GM10248 (cell line): ENCODE results near the gene ATAD1.

Experiments
- CTCF ChIA-PET: fragments of 300-600 bp; sonication (Branson Sonifier 250); formaldehyde crosslinking; extraction: SDS; loops from one replicate; lab custom pipeline; 2021; ENCODE audit warnings: antibody characterized with exemption; lab: Yijun Ruan, JAX
- POLR2A ChIA-PET: fragments of 350-650 bp; sonication (Branson Sonifier 250); formaldehyde crosslinking; extraction: SDS; loops from one replicate; lab custom pipeline; 2020; ENCODE audit warnings: antibody characterized with exemption; lab: Yijun Ruan, JAX
- DNase-seq: peaks from one replicate; pipeline ENCODE4 v3.0.0; 2012; ENCODE audit errors: extremely low spot score
- TF ChIP-seq, protein P1 (sequence below): IDR thresholded peaks from 2 replicates; pipeline ENCODE4 v1.5.1; 2012; ENCODE audit warnings: mild to moderate bottlenecking, low read depth; ENCODE audit errors: extremely low read depth, missing control alignments, control extremely low read depth

ATAD1 gene

DNA sequence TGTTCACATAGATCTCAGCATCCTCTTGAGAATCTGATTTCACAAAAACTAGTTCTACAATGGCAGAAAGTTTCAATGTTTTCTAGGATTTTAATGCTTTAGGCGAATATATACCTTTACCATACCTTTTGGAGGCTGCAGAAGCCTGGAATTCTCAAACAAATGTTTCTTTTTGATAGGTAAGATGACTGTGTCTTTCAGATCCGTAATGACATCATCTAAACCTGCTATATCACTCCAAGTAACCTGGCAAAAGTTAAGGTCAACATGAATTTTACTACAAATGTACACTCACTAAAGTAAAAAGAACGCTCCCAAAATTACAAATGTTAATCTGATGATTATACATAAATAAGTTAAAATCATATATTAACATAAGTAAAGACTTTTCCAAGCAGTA, 27.8 kb downstream of the ATAD1 start:
- ChIA-PET CTCF (interaction anchor here (2.1 kb wide), 1 partner anchor 17 kb away, joined by 5 read pairs; no protein-coding TSS in a partner anchor), POLR2A (no interaction called here)
- TF ChIP-seq, protein P1, sequence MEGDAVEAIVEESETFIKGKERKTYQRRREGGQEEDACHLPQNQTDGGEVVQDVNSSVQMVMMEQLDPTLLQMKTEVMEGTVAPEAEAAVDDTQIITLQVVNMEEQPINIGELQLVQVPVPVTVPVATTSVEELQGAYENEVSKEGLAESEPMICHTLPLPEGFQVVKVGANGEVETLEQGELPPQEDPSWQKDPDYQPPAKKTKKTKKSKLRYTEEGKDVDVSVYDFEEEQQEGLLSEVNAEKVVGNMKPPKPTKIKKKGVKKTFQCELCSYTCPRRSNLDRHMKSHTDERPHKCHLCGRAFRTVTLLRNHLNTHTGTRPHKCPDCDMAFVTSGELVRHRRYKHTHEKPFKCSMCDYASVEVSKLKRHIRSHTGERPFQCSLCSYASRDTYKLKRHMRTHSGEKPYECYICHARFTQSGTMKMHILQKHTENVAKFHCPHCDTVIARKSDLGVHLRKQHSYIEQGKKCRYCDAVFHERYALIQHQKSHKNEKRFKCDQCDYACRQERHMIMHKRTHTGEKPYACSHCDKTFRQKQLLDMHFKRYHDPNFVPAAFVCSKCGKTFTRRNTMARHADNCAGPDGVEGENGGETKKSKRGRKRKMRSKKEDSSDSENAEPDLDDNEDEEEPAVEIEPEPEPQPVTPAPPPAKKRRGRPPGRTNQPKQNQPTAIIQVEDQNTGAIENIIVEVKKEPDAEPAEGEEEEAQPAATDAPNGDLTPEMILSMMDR = no peak
- DNase-seq = no peak

DNA sequence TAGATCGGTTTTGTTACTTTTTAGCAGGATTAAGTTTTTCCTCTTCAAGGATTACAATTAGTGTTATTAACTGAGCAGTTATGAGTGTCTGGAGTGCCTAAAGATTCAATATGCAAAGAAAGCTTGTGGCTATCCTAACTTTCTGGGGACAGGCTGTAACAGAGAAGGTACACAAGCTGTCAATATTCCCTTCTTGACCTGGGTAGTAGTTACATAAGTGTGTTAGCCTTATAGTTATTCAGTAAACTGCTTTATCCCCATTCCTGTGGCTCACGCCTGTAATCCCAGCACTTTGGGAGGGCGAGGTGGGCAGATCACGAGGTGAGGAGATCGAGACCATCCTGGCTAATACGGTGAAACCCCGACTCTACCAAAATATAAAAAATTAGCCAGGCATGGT, 31.6 kb downstream of the ATAD1 start:
- TF ChIP-seq, protein P1 = no peak
- POLR2A ChIA-PET = no interaction called here
- DNase-seq = no peak
- CTCF ChIA-PET = interaction anchor here (0.6 to 1.9 kb wide), 3 partner anchors 10 to 129 kb away, joined by 3 to 6 read pairs (median 6); no protein-coding TSS in a partner anchor

DNA sequence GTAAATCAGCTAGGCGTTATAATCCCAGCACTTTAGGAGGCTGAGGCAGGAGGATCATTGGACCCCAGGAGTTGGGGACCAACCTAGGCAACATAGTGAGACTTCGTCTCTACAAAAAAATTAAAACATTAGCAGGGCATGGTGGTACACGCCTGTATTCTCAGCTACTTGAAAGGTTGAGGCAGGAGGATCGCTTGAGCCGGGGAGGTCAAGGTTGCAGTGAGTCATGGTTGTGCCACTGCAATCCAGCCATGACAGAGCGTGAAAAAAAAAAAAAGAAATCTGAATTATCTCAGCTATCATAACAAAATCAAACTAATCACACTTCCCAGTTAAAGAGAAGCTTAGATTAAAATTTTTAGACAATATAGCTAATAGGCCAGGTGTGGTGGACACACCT, 35.3 kb downstream of the ATAD1 start:
- CTCF ChIA-PET = interaction anchor here (1.0 to 1.9 kb wide), 5 partner anchors 10 to 46 kb away, joined by 3 to 7 read pairs (median 5); no protein-coding TSS in a partner anchor
- TF ChIP-seq, protein P1 = no peak
- POLR2A ChIA-PET = no interaction called here
- no peak for DNase-seq

DNA sequence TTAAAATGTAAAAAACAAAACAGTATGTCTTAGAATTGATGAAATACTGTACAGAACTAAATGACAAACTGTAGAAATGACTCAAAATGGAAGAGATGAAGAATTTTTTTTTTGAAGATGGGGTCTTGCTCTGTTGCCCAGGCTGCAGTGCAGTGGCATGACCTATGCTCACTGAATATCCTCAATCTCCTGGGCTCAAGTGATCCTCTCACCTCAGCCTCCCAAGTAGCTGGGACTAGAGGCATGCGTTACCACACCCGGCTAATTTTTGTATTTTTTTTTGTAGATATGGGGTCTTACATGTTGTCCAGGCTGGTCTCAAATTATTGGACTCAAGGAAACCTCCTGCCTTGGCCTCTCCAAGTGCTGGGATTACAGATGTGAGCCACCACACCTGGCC, 36.5 kb downstream of the ATAD1 start:
- CTCF ChIA-PET = no interaction called here
- no peak for DNase-seq

DNA sequence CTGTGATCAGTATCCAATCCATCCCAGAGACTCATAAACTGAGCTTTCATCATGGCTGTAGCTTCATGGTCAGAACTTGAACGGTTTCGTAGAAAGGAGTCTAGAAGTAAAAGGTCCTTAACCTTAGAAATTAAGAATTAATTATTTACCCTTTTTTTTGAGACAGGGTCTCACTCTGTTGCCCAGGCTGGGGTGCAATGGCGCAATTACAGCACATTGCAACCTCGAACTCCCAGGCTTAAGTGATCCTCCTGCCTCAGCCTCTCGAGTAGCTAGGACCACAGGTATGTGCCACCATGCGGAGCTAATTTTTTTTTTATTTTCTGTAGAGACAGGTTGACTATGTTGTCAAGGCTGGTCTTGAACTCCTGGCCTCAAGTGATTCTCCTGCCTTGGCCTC, 41.7 kb downstream of the ATAD1 start:
- CTCF ChIA-PET = interaction anchor here (1.4 to 1.5 kb wide), 2 partner anchors 10 to 19 kb away, joined by 3 to 6 read pairs; no protein-coding TSS in a partner anchor
- TF ChIP-seq, protein P1 = no peak
- POLR2A ChIA-PET = no interaction called here
- no peak for DNase-seq

More for the DNA sequence above, 36.5 kb downstream of the ATAD1 start:
- POLR2A ChIA-PET = no interaction called here
- TF ChIP-seq, protein P1 = no peak

DNA sequence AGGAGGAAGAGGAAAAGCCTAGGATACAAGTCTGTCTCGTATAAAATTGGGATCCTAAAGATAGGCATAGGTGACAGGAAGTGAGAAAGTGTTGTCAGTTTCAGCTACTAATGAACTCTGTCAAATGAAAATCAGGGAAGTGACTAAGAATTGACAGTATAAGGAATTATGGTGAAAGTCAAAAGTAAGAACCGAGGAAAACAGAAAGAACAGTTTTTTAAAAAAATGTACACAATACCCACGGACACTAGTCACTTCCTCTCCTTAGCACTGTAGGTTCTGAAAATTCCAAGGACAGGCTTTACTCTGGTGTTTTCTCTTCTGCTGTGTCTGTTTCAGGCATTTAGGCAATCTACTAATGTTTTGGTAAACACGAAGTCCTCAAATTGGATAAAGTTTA, 42.3 kb downstream of the ATAD1 start:
- ChIA-PET CTCF (interaction anchor here (1.4 to 1.8 kb wide), 3 partner anchors 8 to 20 kb away, joined by 3 to 6 read pairs (median 4); no protein-coding TSS in a partner anchor), POLR2A (interaction anchor here (0.6 kb wide), 1 partner anchor 65 kb away, joined by 3 read pairs; no protein-coding TSS in a partner anchor)
- no peak for DNase-seq
- TF ChIP-seq, protein P1 = no peak
